HepG2 (cell line): ENCODE data around the gene ATP9A. TPM values are rescaled to one million over a fixed set of nuclear protein-coding genes. Genes with fewer than 3 reads are reported as not detected.
A peak's percentile ranks its signal among the peaks of the same experiment; 100 is the strongest.

Experiments used
- BORCS8-MEF2B ChIP-seq: sonication (generic); formaldehyde crosslinking; IDR thresholded peaks from 2 replicates; pipeline ENCODE4 v1.8.0; 2022; ENCODE audit warnings: mild to moderate bottlenecking, missing genetic modification reagents
- FOSL2 ChIP-seq: sonication (generic); formaldehyde crosslinking; IDR thresholded peaks from 2 replicates; pipeline ENCODE4 v1.4.0; 2020; ENCODE audit warnings: missing genetic modification reagents
- IRF9 ChIP-seq: sonication (generic); formaldehyde crosslinking; IDR thresholded peaks from 2 replicates; pipeline ENCODE4 v1.8.0; 2022; ENCODE audit warnings: missing genetic modification reagents, mild to moderate bottlenecking, borderline replicate concordance
- PHF21A ChIP-seq: sonication (generic); formaldehyde crosslinking; IDR thresholded peaks from 2 replicates; pipeline ENCODE4 v1.5.0; 2020; ENCODE audit warnings: mild to moderate bottlenecking, missing genetic modification reagents
- RARA ChIP-seq: IDR thresholded peaks from 2 replicates; pipeline ENCODE4 v1.6.1; 2016; ENCODE audit warnings: missing genetic modification reagents, missing compliant biosample characterization
- USF2 ChIP-seq, 2 experiments: sonication (generic) in 1 of 2; formaldehyde crosslinking in 1 of 2; IDR thresholded peaks; 2 replicates each; pipeline versions ENCODE4 v1.5.1 to v1.6.1; 2011 to 2020; ENCODE audit warnings: borderline replicate concordance in 1 of 2, low read depth in 1 of 2, low read length in 1 of 2, mild to moderate bottlenecking in 1 of 2, missing genetic modification reagents in 1 of 2, moderate library complexity in 1 of 2
- ZNF276 ChIP-seq: sonication (generic); formaldehyde crosslinking; IDR thresholded peaks from 2 replicates; pipeline ENCODE4 v1.4.0; 2020; ENCODE audit warnings: mild to moderate bottlenecking, low read depth, missing genetic modification reagents
- ZNF326 ChIP-seq: sonication (generic); formaldehyde crosslinking; IDR thresholded peaks from 2 replicates; pipeline ENCODE4 v1.4.0; 2020; ENCODE audit warnings: missing genetic modification reagents, borderline replicate concordance
- ZNF598 ChIP-seq: sonication (generic); formaldehyde crosslinking; IDR thresholded peaks from 2 replicates; pipeline ENCODE4 v1.5.1; 2020; ENCODE audit warnings: mild to moderate bottlenecking, missing genetic modification reagents, borderline replicate concordance
- ZNF788 ChIP-seq: sonication (generic); formaldehyde crosslinking; IDR thresholded peaks from 2 replicates; pipeline ENCODE4 v1.5.0; 2020; ENCODE audit warnings: mild to moderate bottlenecking, missing genetic modification reagents, borderline replicate concordance
- polyA plus RNA-seq, 8 experiments: library from polyadenylated mRNA; depleted of rRNA in 3 of 8; stranded (reverse) in 7 of 8; unstranded in 1 of 8; fragments of >200 nt; fragmentation: Illumina TruSeq in 4 of 8; extraction: Trizol in 4 of 8; gene quantifications; 2 replicates each; pipeline versions ENCODE4 v1.2.1 to v1.2.3, GENCODE V29; 2011 to 2016; ENCODE audit warnings: low read depth in 4 of 8, missing spikeins in 1 of 8, mixed read lengths in 1 of 8; ENCODE audit not compliant: insufficient read depth in 1 of 8
- total RNA-seq, 5 experiments: library from RNA; depleted of rRNA; stranded (reverse); fragments of >200 nt; fragmentation: Illumina TruSeq; extraction: Trizol; gene quantifications; 2 replicates each; pipeline ENCODE4 v1.2.3, GENCODE V29; 2016; ENCODE audit warnings: low read depth in 1 of 5
- TF ChIP-seq, protein P1 (sequence below): sonication (generic); formaldehyde crosslinking; conservative IDR thresholded peaks from 2 replicates; pipeline ENCODE4 v1.8.0; 2022; ENCODE audit warnings: mild to moderate bottlenecking, moderate library complexity, missing genetic modification reagents
- TF ChIP-seq, protein P2 (sequence below), 2 experiments: sonication (generic) in 1 of 2; formaldehyde crosslinking in 1 of 2; IDR thresholded peaks; 2 replicates each; pipeline versions ENCODE4 v1.6.1 to v1.9.0; 2014 to 2022; ENCODE audit warnings: antibody characterized with exemption in 1 of 2, borderline replicate concordance in 1 of 2, inconsistent platforms in 1 of 2, low read depth in 1 of 2, missing genetic modification reagents in 1 of 2
- TF ChIP-seq, protein P3 (sequence below): sonication (generic); formaldehyde crosslinking; IDR thresholded peaks from 2 replicates; pipeline ENCODE4 v1.5.0; 2020; ENCODE audit warnings: missing genetic modification reagents

Gene ATP9A
- total and polyA plus RNA-seq, 2 of the 13 experiments (the other 11 are each of a cell fraction or from before 2014, with no cell fraction given): 11.8 to 18.5 TPM

GRCh38 chr20:51595058-51595532 lies 173.1 kb downstream of the ATP9A start (continued):
- TF ChIP-seq ZNF276 (CRISPR knock-in tag) (peak; percentile 99), USF2 (IDR thresholded peaks at IDR 0.05; ENCODE audit: low read depth, low read length) (peak; percentile 85), USF2 (CRISPR knock-in tag; IDR thresholded peaks at IDR 0.05; ENCODE audit: borderline replicate concordance) (peak; percentile 89), ZNF788 (peak; percentile 88; the same call in 1 of the 2 replicates), FOSL2 (peak; percentile 70), BORCS8-MEF2B (CRISPR knock-in tag) (peak; percentile 67), ZNF326 (CRISPR knock-in tag) (no peak), IRF9 (CRISPR knock-in tag) (peak; percentile 42; the same call in 1 of the 2 replicates), PHF21A (CRISPR knock-in tag) (peak; percentile 50; the same call in 1 of the 2 replicates), RARA (peak; percentile 34; the same call in 1 of the 2 replicates), ZNF598 (CRISPR knock-in tag) (no peak)
- TF ChIP-seq, protein P1, sequence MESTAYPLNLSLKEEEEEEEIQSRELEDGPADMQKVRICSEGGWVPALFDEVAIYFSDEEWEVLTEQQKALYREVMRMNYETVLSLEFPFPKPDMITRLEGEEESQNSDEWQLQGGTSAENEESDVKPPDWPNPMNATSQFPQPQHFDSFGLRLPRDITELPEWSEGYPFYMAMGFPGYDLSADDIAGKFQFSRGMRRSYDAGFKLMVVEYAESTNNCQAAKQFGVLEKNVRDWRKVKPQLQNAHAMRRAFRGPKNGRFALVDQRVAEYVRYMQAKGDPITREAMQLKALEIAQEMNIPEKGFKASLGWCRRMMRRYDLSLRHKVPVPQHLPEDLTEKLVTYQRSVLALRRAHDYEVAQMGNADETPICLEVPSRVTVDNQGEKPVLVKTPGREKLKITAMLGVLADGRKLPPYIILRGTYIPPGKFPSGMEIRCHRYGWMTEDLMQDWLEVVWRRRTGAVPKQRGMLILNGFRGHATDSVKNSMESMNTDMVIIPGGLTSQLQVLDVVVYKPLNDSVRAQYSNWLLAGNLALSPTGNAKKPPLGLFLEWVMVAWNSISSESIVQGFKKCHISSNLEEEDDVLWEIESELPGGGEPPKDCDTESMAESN: peak; percentile 67
- TF ChIP-seq, protein P2, sequence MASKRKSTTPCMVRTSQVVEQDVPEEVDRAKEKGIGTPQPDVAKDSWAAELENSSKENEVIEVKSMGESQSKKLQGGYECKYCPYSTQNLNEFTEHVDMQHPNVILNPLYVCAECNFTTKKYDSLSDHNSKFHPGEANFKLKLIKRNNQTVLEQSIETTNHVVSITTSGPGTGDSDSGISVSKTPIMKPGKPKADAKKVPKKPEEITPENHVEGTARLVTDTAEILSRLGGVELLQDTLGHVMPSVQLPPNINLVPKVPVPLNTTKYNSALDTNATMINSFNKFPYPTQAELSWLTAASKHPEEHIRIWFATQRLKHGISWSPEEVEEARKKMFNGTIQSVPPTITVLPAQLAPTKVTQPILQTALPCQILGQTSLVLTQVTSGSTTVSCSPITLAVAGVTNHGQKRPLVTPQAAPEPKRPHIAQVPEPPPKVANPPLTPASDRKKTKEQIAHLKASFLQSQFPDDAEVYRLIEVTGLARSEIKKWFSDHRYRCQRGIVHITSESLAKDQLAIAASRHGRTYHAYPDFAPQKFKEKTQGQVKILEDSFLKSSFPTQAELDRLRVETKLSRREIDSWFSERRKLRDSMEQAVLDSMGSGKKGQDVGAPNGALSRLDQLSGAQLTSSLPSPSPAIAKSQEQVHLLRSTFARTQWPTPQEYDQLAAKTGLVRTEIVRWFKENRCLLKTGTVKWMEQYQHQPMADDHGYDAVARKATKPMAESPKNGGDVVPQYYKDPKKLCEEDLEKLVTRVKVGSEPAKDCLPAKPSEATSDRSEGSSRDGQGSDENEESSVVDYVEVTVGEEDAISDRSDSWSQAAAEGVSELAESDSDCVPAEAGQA (IDR thresholded peaks at IDR 0.05; ENCODE audit: low read depth): no peak
- TF ChIP-seq, protein P2 (CRISPR knock-in tag; IDR thresholded peaks at IDR 0.05; ENCODE audit: borderline replicate concordance): no peak
- TF ChIP-seq, protein P3, sequence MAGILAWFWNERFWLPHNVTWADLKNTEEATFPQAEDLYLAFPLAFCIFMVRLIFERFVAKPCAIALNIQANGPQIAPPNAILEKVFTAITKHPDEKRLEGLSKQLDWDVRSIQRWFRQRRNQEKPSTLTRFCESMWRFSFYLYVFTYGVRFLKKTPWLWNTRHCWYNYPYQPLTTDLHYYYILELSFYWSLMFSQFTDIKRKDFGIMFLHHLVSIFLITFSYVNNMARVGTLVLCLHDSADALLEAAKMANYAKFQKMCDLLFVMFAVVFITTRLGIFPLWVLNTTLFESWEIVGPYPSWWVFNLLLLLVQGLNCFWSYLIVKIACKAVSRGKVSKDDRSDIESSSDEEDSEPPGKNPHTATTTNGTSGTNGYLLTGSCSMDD (CRISPR knock-in tag): no peak
